Measurements from ENCODE around the gene OR5L2. TPM values are rescaled to one million over a fixed set of nuclear protein-coding genes. Genes with fewer than 3 reads are reported as not detected.
"Not testable (repeated sequence)": the region's sequence is repeated elsewhere in the genome, so short reads cannot be mapped to it uniquely, and the experiment has no call there.

OR5L2 gene
- total RNA-seq, 2 experiments from 2014 or later = not detected

- H3K36me3 Mint-ChIP-seq (ENCODE audit: low read depth); H3K27me3 Mint-ChIP-seq (ENCODE audit: low read depth); POLR2A ChIA-PET; ATAC-seq; H3K4me3 Mint-ChIP-seq; DNase-seq; H3K27ac Mint-ChIP-seq; H3K4me1 Mint-ChIP-seq (ENCODE audit: low read depth); CTCF ChIA-PET: not testable (repeated sequence)
- H3K9me3 Mint-ChIP-seq (ENCODE audit: insufficient read depth) = peaks cover 13% of the 10 kb centered on the region
These were observed 45.7 kb downstream of the OR5L2 start for GRCh38 chr11:55872731-55873130.

GRCh38 chr11:55873146-55873545 is 46.1 kb downstream of the OR5L2 start:
- H3K36me3 Mint-ChIP-seq (ENCODE audit: low read depth); CTCF ChIA-PET; H3K4me1 Mint-ChIP-seq (ENCODE audit: low read depth); ATAC-seq; H3K4me3 Mint-ChIP-seq; POLR2A ChIA-PET; DNase-seq; H3K27ac Mint-ChIP-seq; H3K27me3 Mint-ChIP-seq (ENCODE audit: low read depth): not testable (repeated sequence)
- H3K9me3 Mint-ChIP-seq (ENCODE audit: insufficient read depth) = peaks cover 13% of the 10 kb centered on the region

Other genes with a start within 250 kb of the OR5L2 start
- not detected for gene OR4C11, start 219.6 kb upstream of the OR5L2 start, total RNA-seq
- not detected for gene OR4P4, start 192.1 kb upstream of the OR5L2 start, total RNA-seq
- gene OR4S2, start 178.9 kb upstream of the OR5L2 start, total RNA-seq = not detected
- gene OR4C6, start 165.0 kb upstream of the OR5L2 start, total RNA-seq = not detected
- gene OR5D13, start 53.8 kb upstream of the OR5L2 start, total RNA-seq = not detected
- gene OR5D14, start 31.7 kb upstream of the OR5L2 start, total RNA-seq = not detected
- gene OR5L1, start 15.9 kb upstream of the OR5L2 start, total RNA-seq = not detected
- not detected for gene OR5D18, start 7.6 kb upstream of the OR5L2 start, total RNA-seq
- not detected for gene OR5D16, start 11.5 kb downstream of the OR5L2 start, total RNA-seq
- gene TRIM51, start 56.1 kb downstream of the OR5L2 start, total RNA-seq = not detected
- not detected for gene OR5W2, start 87.4 kb downstream of the OR5L2 start, total RNA-seq
- not detected for gene OR5I1, start 109.2 kb downstream of the OR5L2 start, total RNA-seq
- not detected for gene OR10AG1, start 142.7 kb downstream of the OR5L2 start, total RNA-seq
- gene OR5F1, start 167.4 kb downstream of the OR5L2 start, total RNA-seq = not detected
- not detected for gene OR5AS1, start 200.4 kb downstream of the OR5L2 start, total RNA-seq

Measured in activated CD8-positive, alpha-beta T cell treated with anti-CD3 and anti-CD28 coated beads, Interleukin-2, amount 10 ng/mL, durations not matched to agents 7 days and 5 days (primary cell).